Measurements from ENCODE around the gene HSD17B4. TPM values are rescaled to one million over a fixed set of nuclear protein-coding genes. Genes with fewer than 3 reads are reported as not detected.

The HSD17B4 gene, protein sequence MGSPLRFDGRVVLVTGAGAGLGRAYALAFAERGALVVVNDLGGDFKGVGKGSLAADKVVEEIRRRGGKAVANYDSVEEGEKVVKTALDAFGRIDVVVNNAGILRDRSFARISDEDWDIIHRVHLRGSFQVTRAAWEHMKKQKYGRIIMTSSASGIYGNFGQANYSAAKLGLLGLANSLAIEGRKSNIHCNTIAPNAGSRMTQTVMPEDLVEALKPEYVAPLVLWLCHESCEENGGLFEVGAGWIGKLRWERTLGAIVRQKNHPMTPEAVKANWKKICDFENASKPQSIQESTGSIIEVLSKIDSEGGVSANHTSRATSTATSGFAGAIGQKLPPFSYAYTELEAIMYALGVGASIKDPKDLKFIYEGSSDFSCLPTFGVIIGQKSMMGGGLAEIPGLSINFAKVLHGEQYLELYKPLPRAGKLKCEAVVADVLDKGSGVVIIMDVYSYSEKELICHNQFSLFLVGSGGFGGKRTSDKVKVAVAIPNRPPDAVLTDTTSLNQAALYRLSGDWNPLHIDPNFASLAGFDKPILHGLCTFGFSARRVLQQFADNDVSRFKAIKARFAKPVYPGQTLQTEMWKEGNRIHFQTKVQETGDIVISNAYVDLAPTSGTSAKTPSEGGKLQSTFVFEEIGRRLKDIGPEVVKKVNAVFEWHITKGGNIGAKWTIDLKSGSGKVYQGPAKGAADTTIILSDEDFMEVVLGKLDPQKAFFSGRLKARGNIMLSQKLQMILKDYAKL
- total RNA-seq, result 364 TPM
- long read RNA-seq, transcript HSD17B4-201 (24 exons, 2,685 nt), result major isoform, 267 of 339 reads
- long read RNA-seq, partial matches to known transcripts, result 29 of 339 reads
- long read RNA-seq, other reads (novel, unspliced or antisense), result 38 of 339 reads

DNA sequence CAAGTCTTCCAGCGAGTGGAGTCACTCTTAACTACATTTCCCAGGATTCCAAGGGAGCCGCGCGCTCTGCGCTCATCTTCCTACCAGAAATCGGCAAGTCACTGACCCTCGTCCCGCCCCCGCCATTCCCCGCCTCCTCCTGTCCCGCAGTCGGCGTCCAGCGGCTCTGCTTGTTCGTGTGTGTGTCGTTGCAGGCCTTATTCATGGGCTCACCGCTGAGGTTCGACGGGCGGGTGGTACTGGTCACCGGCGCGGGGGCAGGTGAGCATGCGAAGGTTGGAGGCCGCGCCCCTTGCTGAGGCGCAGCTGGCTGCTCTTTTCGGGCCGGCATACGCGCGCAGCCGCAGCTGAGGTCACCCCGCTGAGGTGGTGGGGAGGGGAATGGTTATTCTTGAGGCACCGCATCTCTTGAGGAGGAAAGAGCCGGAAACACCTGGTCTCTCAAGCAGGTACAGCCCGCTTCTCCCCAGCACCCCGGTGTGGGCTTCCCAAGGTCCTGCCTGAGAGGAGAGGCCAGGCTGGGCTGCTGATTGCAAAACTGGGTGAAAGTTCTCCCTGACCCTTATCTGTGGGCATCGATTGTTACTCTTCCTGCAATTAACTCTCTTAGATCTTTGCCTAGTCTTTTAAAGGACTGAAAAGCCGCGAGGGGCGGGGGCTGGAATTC, at the start of gene HSD17B4:
TSS of gene HSD17B4 (plus strand) at position 125 of the 667 bp plus-strand sequence. CDS start at position 204, 79 bp downstream.
- DNase-seq, result peak; percentile 96
- Histone ChIP-seq H3K27ac (peak within 1 kb of the TSS; percentile 94), H3K36me3 (peaks cover 7% of the 10 kb centered on the region), H3K9me3 (no peaks in the 10 kb centered on the region), H3K27me3 (ENCODE audit: low read depth) (no peaks in the 10 kb centered on the region), H3K4me1 (peaks cover 18% of the 10 kb centered on the region), H3K4me3 (peak within 1 kb of the TSS; percentile 73)
- intact Hi-C loops (cut with DNase I), result no loop called here
- ATAC-seq, result peak; percentile 94 to 95
- TF ChIP-seq, protein P1, sequence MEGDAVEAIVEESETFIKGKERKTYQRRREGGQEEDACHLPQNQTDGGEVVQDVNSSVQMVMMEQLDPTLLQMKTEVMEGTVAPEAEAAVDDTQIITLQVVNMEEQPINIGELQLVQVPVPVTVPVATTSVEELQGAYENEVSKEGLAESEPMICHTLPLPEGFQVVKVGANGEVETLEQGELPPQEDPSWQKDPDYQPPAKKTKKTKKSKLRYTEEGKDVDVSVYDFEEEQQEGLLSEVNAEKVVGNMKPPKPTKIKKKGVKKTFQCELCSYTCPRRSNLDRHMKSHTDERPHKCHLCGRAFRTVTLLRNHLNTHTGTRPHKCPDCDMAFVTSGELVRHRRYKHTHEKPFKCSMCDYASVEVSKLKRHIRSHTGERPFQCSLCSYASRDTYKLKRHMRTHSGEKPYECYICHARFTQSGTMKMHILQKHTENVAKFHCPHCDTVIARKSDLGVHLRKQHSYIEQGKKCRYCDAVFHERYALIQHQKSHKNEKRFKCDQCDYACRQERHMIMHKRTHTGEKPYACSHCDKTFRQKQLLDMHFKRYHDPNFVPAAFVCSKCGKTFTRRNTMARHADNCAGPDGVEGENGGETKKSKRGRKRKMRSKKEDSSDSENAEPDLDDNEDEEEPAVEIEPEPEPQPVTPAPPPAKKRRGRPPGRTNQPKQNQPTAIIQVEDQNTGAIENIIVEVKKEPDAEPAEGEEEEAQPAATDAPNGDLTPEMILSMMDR (IDR thresholded peaks at IDR 0.05), result no peak

DNA sequence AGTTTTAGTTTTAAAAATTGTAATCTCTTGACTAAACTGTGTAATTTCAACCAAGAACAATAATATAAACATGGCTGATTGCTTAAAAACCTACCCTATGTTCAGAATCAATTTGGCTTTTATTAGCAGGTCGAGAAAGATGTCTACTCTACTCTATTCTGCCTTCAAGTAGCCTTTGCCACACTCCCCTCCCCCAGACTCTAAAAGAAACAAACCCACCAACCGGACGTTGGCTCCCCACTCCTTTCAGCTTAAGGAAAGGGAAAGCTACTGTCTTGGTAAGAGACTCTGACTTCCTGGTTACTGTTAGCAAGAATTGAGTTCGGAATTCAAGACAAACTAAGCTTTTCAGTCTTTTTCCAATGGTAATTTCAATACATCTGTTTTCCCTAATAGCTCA, 49.7 kb upstream of the HSD17B4 start:
- no peak overlapping the region for H3K4me3 ChIP-seq

DNA sequence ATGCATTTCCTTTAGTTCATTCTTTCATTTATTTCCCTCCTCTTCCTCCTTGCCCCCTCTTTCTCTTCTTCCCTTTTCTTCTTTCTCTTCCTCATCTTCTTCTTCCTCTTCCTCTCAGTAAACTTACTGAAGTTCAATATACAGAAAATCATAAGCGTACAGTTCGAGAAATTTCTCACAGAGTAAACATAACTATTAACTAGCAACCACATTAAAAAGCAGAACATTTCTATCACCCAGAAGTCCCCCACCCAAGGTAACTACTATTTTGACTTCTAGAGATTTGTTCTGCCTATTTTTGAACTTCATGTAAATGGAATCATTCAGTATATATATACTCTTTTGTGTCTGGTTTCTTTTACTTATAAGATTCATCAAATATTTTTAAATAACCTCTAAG, 48.3 kb upstream of the HSD17B4 start:
- TF ChIP-seq, protein P1 (IDR thresholded peaks at IDR 0.05), result no peak
- intact Hi-C loops (cut with DNase I), result no loop called here
- Histone ChIP-seq H3K9me3 (no peaks in the 10 kb centered on the region), H3K27me3 (ENCODE audit: low read depth) (no peaks in the 10 kb centered on the region), H3K4me3 (no peak overlapping the region), H3K36me3 (no peaks in the 10 kb centered on the region), H3K4me1 (peaks cover 5% of the 10 kb centered on the region), H3K27ac (no peak overlapping the region)
- no peak for ATAC-seq
- DNase-seq, result no peak

More for the DNA sequence above, 49.7 kb upstream of the HSD17B4 start:
- TF ChIP-seq, protein P1 (IDR thresholded peaks at IDR 0.05), result no peak
- no peaks in the 10 kb centered on the region for H3K9me3 ChIP-seq
- no peak for ATAC-seq
- H3K27ac ChIP-seq, result no peak overlapping the region
- intact Hi-C loops (cut with DNase I), result no loop called here
- no peaks in the 10 kb centered on the region for H3K36me3 ChIP-seq
- DNase-seq, result no peak
- no peaks in the 10 kb centered on the region for H3K27me3 ChIP-seq (ENCODE audit: low read depth)
- peaks cover 11% of the 10 kb centered on the region for H3K4me1 ChIP-seq

DNA sequence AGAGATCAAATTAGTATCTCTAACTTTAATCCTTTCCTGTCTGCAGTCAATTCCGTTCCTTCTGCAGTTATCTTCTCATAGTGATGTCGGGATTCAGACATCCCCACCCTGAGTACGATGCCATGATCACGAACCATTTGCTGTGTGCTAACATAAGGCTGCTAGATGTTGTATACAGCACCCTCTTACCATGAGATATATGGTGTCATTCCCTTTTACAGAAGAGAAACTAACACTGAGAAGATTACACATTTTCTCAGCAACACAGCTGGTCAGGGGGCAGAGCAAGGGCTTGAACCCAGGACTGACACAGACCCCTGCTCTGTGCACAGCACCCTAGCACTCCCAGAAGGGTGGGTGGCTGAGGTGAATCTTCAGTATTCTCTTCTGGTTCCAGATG, 46.9 kb upstream of the HSD17B4 start:
- TF ChIP-seq, protein P1 (IDR thresholded peaks at IDR 0.05), result no peak
- Histone ChIP-seq H3K4me3 (no peak overlapping the region), H3K4me1 (no peaks in the 10 kb centered on the region), H3K36me3 (no peaks in the 10 kb centered on the region), H3K27ac (no peak overlapping the region), H3K27me3 (ENCODE audit: low read depth) (no peaks in the 10 kb centered on the region), H3K9me3 (no peaks in the 10 kb centered on the region)
- no peak for ATAC-seq
- no peak for DNase-seq
- intact Hi-C loops (cut with DNase I), result no loop called here

DNA sequence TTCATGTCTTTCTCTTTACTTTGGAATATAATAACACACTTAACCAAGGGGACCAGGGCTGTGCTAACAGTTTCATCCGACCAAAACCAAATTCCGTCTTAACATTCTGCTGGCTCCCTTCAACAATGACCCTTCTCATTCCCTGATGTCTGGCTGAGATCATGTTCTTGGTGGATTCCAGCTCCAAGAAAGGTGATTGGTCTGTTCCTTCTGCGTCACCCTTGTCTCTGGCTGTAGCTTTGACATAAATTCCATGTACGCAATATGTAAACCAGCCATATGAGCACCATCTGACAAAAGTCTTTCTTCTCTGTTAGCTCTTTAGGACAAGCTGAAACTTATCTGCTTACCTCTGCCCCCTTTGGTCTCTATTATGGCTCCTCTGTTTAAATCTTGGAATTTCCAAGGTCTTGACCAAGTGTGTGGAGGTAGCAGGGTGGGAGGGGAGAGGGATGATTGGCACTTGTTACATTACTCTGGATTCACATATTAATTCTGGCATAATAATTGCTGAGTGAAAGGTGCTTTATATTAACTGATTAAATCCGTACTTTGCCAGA, 45.7 kb upstream of the HSD17B4 start:
- Histone ChIP-seq H3K36me3 (no peaks in the 10 kb centered on the region), H3K27ac (no peak overlapping the region), H3K4me1 (no peaks in the 10 kb centered on the region), H3K4me3 (no peak overlapping the region), H3K9me3 (no peaks in the 10 kb centered on the region), H3K27me3 (ENCODE audit: low read depth) (no peaks in the 10 kb centered on the region)
- DNase-seq, result no peak
- ATAC-seq, result no peak
- intact Hi-C loops (cut with DNase I), result no loop called here
- TF ChIP-seq, protein P1 (IDR thresholded peaks at IDR 0.05), result no peak
